Fibroblast of mammary gland (primary cell): ENCODE results near the gene MLLT1.

Experiments
- DNase-seq: peaks from one replicate; pipeline ENCODE4 v3.0.0-alpha.2; 2010; ENCODE audit warnings: low read depth
- H3K4me3 ChIP-seq: 2 replicates; pipeline ENCODE4 v1.5.1; 2011; ENCODE audit warnings: low read depth, mild to moderate bottlenecking, low read length, moderate library complexity; ENCODE audit not compliant: control insufficient read depth
- CTCF ChIP-seq: conservative IDR thresholded peaks from 2 replicates; pipeline ENCODE4 v1.5.1; 2011; ENCODE audit warnings: low read depth, low read length, inconsistent platforms; ENCODE audit not compliant: control insufficient read depth, insufficient read depth

Gene MLLT1

GRCh38 chr19:6242677-6243076, 37.1 kb downstream of the MLLT1 start:
- DNase-seq, result no peak
- TF ChIP-seq CTCF, result no peak
- H3K4me3 ChIP-seq, result no peak overlapping the region

- TF ChIP-seq CTCF, result no peak
- no peak for DNase-seq
- H3K4me3 ChIP-seq, result no peak overlapping the region
These were observed 37.9 kb downstream of the MLLT1 start for GRCh38 chr19:6241680-6242377.

- DNase-seq, result no peak
- no peak overlapping the region for H3K4me3 ChIP-seq
- no peak for TF ChIP-seq CTCF
These were observed 38.7 kb downstream of the MLLT1 start for GRCh38 chr19:6241056-6241455.

GRCh38 chr19:6239871-6240676, 39.7 kb downstream of the MLLT1 start:
- TF ChIP-seq CTCF, result no peak
- DNase-seq, result no peak
- H3K4me3 ChIP-seq, result no peak overlapping the region

GRCh38 chr19:6239401-6239844, 40.4 kb downstream of the MLLT1 start:
- H3K4me3 ChIP-seq, result no peak overlapping the region
- peak; percentile 78 for DNase-seq
- no peak for TF ChIP-seq CTCF

GRCh38 chr19:6238643-6239281, 41.0 kb downstream of the MLLT1 start:
- peak; percentile 77 for DNase-seq
- no peak for TF ChIP-seq CTCF
- no peak overlapping the region for H3K4me3 ChIP-seq
